IMR-90 (cell line): ENCODE results near the gene AMER2. TPM values are rescaled to one million over a fixed set of nuclear protein-coding genes. Genes with fewer than 3 reads are reported as not detected.

Experiments
- ATAC-seq: fragments of 200-7000 bp; cut with Tn5 transposase; 2 replicates; pipeline ENCODE4 v1.9.1; 2020; ENCODE audit warnings: low read depth, mild to moderate bottlenecking, moderate library complexity
- BruUV-seq: library from RNA; stranded (reverse); fragments of 400-500 nt; replicated peaks from 2 replicates; lab custom pipeline; 2021; lab: Mats Ljungman, UMichigan
- CTCF ChIA-PET: fragments of 300-600 bp; formaldehyde crosslinking; extraction: SDS; loops from one replicate; lab custom pipeline; 2021; ENCODE audit warnings: antibody characterized with exemption; lab: Yijun Ruan, JAX
- POLR2A ChIA-PET: fragments of 300-600 bp; sonication (Branson Sonifier 250); formaldehyde crosslinking; loops from one replicate; lab custom pipeline; 2022; ENCODE audit warnings: antibody characterized with exemption; ENCODE audit not compliant: unreplicated experiment; lab: Charles Lee
- DNase-seq: peaks from one replicate; pipeline ENCODE4 v3.0.0; 2013
- H2AFZ ChIP-seq: replicated peaks from 2 replicates; pipeline ENCODE3; 2013; ENCODE audit warnings: low read length, mild to moderate bottlenecking; ENCODE audit not compliant: poor library complexity
- H2AK5ac ChIP-seq: 2 replicates; pipeline ENCODE4 v1.6.1; 2013; ENCODE audit warnings: low read depth, low read length, inconsistent platforms
- H2AK9ac ChIP-seq: replicated peaks from 2 replicates; pipeline ENCODE3; 2013; ENCODE audit warnings: mild to moderate bottlenecking, low read depth, low read length, moderate library complexity; ENCODE audit not compliant: poor library complexity
- H2BK120ac ChIP-seq: 2 replicates; pipeline ENCODE4 v1.6.1; 2013; ENCODE audit warnings: low read depth, low read length, inconsistent platforms
- H2BK15ac ChIP-seq: 3 replicates; pipeline ENCODE4 v1.6.1; 2013; ENCODE audit warnings: low read depth, low read length, inconsistent platforms
- H2BK20ac ChIP-seq: 2 replicates; pipeline ENCODE4 v1.6.1; 2013; ENCODE audit warnings: low read depth, mild to moderate bottlenecking, inconsistent platforms, low read length, moderate library complexity
- H2BK5ac ChIP-seq: 2 replicates; pipeline ENCODE4 v1.6.1; 2013; ENCODE audit warnings: mild to moderate bottlenecking, low read depth, low read length, inconsistent platforms; ENCODE audit not compliant: poor library complexity, severe bottlenecking
- H3K14ac ChIP-seq: replicated peaks from 2 replicates; pipeline ENCODE4 v1.6.1; 2013; ENCODE audit warnings: low read depth, low read length, inconsistent platforms
- H3K18ac ChIP-seq: 2 replicates; pipeline ENCODE4 v1.6.1; 2013; ENCODE audit warnings: low read depth, low read length, control low read depth
- H3K23ac ChIP-seq: 2 replicates; pipeline ENCODE4 v1.6.1; 2013; ENCODE audit warnings: low read depth, low read length, inconsistent platforms
- H3K27ac ChIP-seq: 2 replicates; pipeline ENCODE4 v1.5.1; 2013; ENCODE audit warnings: mild to moderate bottlenecking, control low read depth, low read length; ENCODE audit not compliant: insufficient read depth
- H3K27me3 ChIP-seq: 2 replicates; pipeline ENCODE4 v1.6.1; 2013; ENCODE audit warnings: low read length; ENCODE audit not compliant: control insufficient read depth, insufficient read depth
- H3K36me3 ChIP-seq: 2 replicates; pipeline ENCODE4 v1.6.1; 2013; ENCODE audit warnings: low read length, mixed read lengths; ENCODE audit not compliant: control insufficient read depth, insufficient read depth
- H3K4ac ChIP-seq: 2 replicates; pipeline ENCODE4 v1.6.1; 2013; ENCODE audit warnings: low read depth, low read length, inconsistent platforms
- H3K4me1 ChIP-seq: 2 replicates; pipeline ENCODE4 v1.6.1; 2013; ENCODE audit warnings: low read length, mixed read lengths; ENCODE audit not compliant: control insufficient read depth, insufficient read depth
- H3K4me2 ChIP-seq: 2 replicates; pipeline ENCODE4 v1.6.1; 2013; ENCODE audit warnings: low read depth, mild to moderate bottlenecking, control low read depth, low read length, moderate library complexity
- H3K4me3 ChIP-seq: 2 replicates; pipeline ENCODE4 v1.5.1; 2013; ENCODE audit warnings: low read depth, mild to moderate bottlenecking, control low read depth, low read length, moderate library complexity; ENCODE audit not compliant: insufficient read depth
- H3K56ac ChIP-seq: 2 replicates; pipeline ENCODE4 v1.6.1; 2013; ENCODE audit warnings: low read length, inconsistent platforms; ENCODE audit not compliant: insufficient read depth; ENCODE audit errors: extremely low read depth
- H3K79me1 ChIP-seq, 2 experiments: 2 replicates each; pipeline ENCODE4 v1.6.1; 2013; ENCODE audit warnings: low read length in 2 of 2, inconsistent platforms in 1 of 2, low read depth in 1 of 2
- H3K9ac ChIP-seq: 2 replicates; pipeline ENCODE4 v1.6.1; 2013; ENCODE audit warnings: low read depth, low read length, control low read depth
- H3K9me1 ChIP-seq: 2 replicates; pipeline ENCODE4 v1.6.1; 2013; ENCODE audit warnings: low read length, inconsistent platforms; ENCODE audit not compliant: insufficient read depth
- H3K9me3 ChIP-seq: 2 replicates; pipeline ENCODE4 v1.6.1; 2013; ENCODE audit warnings: low read length; ENCODE audit not compliant: control insufficient read depth, insufficient read depth
- H4K20me1 ChIP-seq: 2 replicates; pipeline ENCODE4 v1.6.1; 2013; ENCODE audit warnings: low read length, inconsistent platforms; ENCODE audit not compliant: insufficient read depth
- H4K5ac ChIP-seq: 2 replicates; pipeline ENCODE4 v1.6.1; 2013; ENCODE audit warnings: mild to moderate bottlenecking, low read depth, low read length, control low read depth
- H4K8ac ChIP-seq, 2 experiments: 2 replicates each; pipeline ENCODE4 v1.6.1; 2013; ENCODE audit warnings: low read depth in 2 of 2, low read length in 2 of 2, control low read depth in 1 of 2, inconsistent platforms in 1 of 2
- H4K91ac ChIP-seq: 2 replicates; pipeline ENCODE4 v1.6.1; 2013; ENCODE audit warnings: low read depth, low read length, inconsistent platforms; ENCODE audit not compliant: insufficient read depth
- BHLHE40 ChIP-seq: fragments of 150-350 bp; IDR thresholded peaks from 2 replicates; pipeline ENCODE4 v1.6.1; 2016; ENCODE audit warnings: mild to moderate bottlenecking, low read depth, low read length
- CEBPB ChIP-seq: IDR thresholded peaks from 2 replicates; pipeline ENCODE4 v1.6.1; 2012; ENCODE audit warnings: low read depth, low read length, improper control_type of control experiment
- CHD1 ChIP-seq: IDR thresholded peaks from 2 replicates; pipeline ENCODE4 v1.6.1; 2012; ENCODE audit warnings: low read depth, low read length, improper control_type of control experiment
- FOS ChIP-seq: fragments of 150-350 bp; IDR thresholded peaks from 2 replicates; pipeline ENCODE4 v1.6.1; 2016; ENCODE audit warnings: low read depth, low read length
- MAFK ChIP-seq: IDR thresholded peaks from 2 replicates; pipeline ENCODE4 v1.6.1; 2012; ENCODE audit warnings: low read depth, low read length, improper control_type of control experiment
- MAZ ChIP-seq: IDR thresholded peaks from 2 replicates; pipeline ENCODE4 v1.6.1; 2012; ENCODE audit warnings: low read depth, mild to moderate bottlenecking, low read length, improper control_type of control experiment, moderate library complexity, borderline replicate concordance
- MXI1 ChIP-seq: IDR thresholded peaks from 2 replicates; pipeline ENCODE4 v1.6.1; 2012; ENCODE audit warnings: low read depth, mild to moderate bottlenecking, low read length, moderate library complexity, borderline replicate concordance
- NFE2L2 ChIP-seq: fragments of 150-350 bp; IDR thresholded peaks from 2 replicates; pipeline ENCODE4 v1.6.1; 2016; ENCODE audit warnings: low read depth, mild to moderate bottlenecking, low read length
- POLR2A ChIP-seq: IDR thresholded peaks from 2 replicates; pipeline ENCODE4 v1.6.1; 2012; ENCODE audit warnings: mild to moderate bottlenecking, low read depth, low read length
- RAD21 ChIP-seq: IDR thresholded peaks from 2 replicates; pipeline ENCODE4 v1.6.1; 2012; ENCODE audit warnings: low read length, improper control_type of control experiment
- RCOR1 ChIP-seq: IDR thresholded peaks from 2 replicates; pipeline ENCODE4 v1.6.1; 2012; ENCODE audit warnings: mild to moderate bottlenecking, low read length, improper control_type of control experiment; ENCODE audit not compliant: insufficient replicate concordance
- RFX5 ChIP-seq: IDR thresholded peaks from 2 replicates; pipeline ENCODE4 v1.8.0; 2012; ENCODE audit warnings: low read depth, mild to moderate bottlenecking, low read length, moderate library complexity
- SMC3 ChIP-seq: fragments of 150-350 bp; IDR thresholded peaks from 2 replicates; pipeline ENCODE4 v1.6.1; 2016; ENCODE audit warnings: low read depth, mild to moderate bottlenecking, antibody characterized with exemption, low read length, moderate library complexity
- WGBS, 2 experiments: methylation state at CpG; one replicate each; pipeline versions ENCODE4 v1.1.5 to v1.1.7; 2013; ENCODE audit warnings: missing lambda C conversion rate in 2 of 2; ENCODE audit not compliant: insufficient read length in 1 of 2; ENCODE audit errors: extremely low coverage in 2 of 2; 5-methylcytosine and 5-hydroxymethylcytosine counted together
- dilution Hi-C: fragments of 300-500 bp; cut with HindIII; formaldehyde crosslinking; loops from one replicate; pipeline ENCODE4 v1.14.3; 2018; ENCODE audit warnings: low sequenced_read_pairs; ENCODE audit not compliant: unreplicated experiment
- in situ Hi-C: fragments of 300-500 bp; cut with MboI; formaldehyde crosslinking; loops from 3 replicates; pipeline ENCODE4 v1.14.3; 2019; ENCODE audit warnings: low sequenced_read_pairs, inconsistent platforms, mixed read lengths
- intact Hi-C: fragments of 100-400 bp; cut with micrococcal nuclease; formaldehyde crosslinking; loops from 2 replicates; pipeline ENCODE4 v1.10.0; 2022
- polyA plus RNA-seq, 3 experiments: library from polyadenylated mRNA; depleted of rRNA; stranded (reverse); fragments of >200 nt; gene quantifications; 2 replicates each; pipeline ENCODE4 v1.2.3, GENCODE V29; 2012; ENCODE audit warnings: low replicate concordance in 1 of 3
- total RNA-seq: library from RNA; depleted of rRNA; stranded (reverse); fragments of >200 nt; gene quantifications from 2 replicates; pipeline ENCODE4 v1.2.3, GENCODE V29; 2012
- TF ChIP-seq, protein P1 (sequence below): fragments of 150-350 bp; IDR thresholded peaks from 2 replicates; pipeline ENCODE4 v1.6.1; 2016; ENCODE audit warnings: low read depth, mild to moderate bottlenecking, low read length, moderate library complexity, borderline replicate concordance
- TF ChIP-seq, protein P2 (sequence below): fragments of 150-350 bp; IDR thresholded peaks from 2 replicates; pipeline ENCODE4 v1.6.1; 2017; ENCODE audit warnings: mild to moderate bottlenecking, antibody characterized with exemption, low read length, low read depth
- TF ChIP-seq, protein P3 (sequence below): conservative IDR thresholded peaks from 2 replicates; pipeline ENCODE4 v1.5.1; 2012; ENCODE audit warnings: mild to moderate bottlenecking, low read depth, low read length, improper control_type of control experiment

The AMER2 gene
- total and polyA plus RNA-seq, 2 of the 4 experiments (the other 2 are of a cell fraction) = not detected

DNA sequence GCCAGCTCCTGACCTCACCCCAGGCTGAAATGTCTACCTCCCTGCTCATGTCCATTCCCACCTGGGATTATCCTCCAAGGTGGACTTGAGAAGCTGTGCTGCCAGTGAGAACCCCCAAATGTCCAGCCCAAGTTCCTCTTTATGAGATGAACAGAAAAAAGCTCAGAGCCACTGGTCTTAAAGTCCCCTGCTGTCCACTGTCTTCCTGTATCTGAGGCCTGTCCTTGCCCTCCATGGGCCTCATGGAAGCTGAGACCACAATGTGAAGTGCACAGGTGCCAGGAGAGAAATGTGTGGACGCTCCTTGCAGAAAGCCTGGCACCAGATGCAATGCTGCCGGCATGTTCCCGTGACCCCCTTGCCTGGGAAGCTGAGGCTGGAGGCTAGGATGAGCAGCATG is 3.3 kb upstream of the AMER2 start:
- peaks cover 39% of the 10 kb centered on the region for H3K27me3 ChIP-seq
- H4K91ac ChIP-seq = no peak overlapping the region
- no peak overlapping the region for H3K56ac ChIP-seq
- H2AFZ ChIP-seq = no peak overlapping the region
- no peak overlapping the region for H2BK120ac ChIP-seq
- no peak overlapping the region for H3K23ac ChIP-seq
- ATAC-seq (no peak), DNase-seq (no peak)
- dilution Hi-C loops (no loop called here), in situ Hi-C loops (no loop called here), intact Hi-C loops (no loop called here)
- no peak overlapping the region for H4K5ac ChIP-seq
- POLR2A ChIA-PET = no interaction called here
- H3K4me3 ChIP-seq = no peak overlapping the region
- no peaks in the 10 kb centered on the region for H3K9me1 ChIP-seq
- WGBS, 2 experiments = 17% methylated on average over 1 of the region's 3 CpGs; no CpG with 5 or more reads in 1 of the 2 experiments
- no peak overlapping the region for H2AK5ac ChIP-seq
- CTCF ChIA-PET = no interaction called here
- no peaks in the 10 kb centered on the region for H3K36me3 ChIP-seq
- no peaks in the 10 kb centered on the region for H3K79me1 ChIP-seq
- H3K14ac ChIP-seq = no peak overlapping the region
- H2BK5ac ChIP-seq = no peak overlapping the region
- H3K18ac ChIP-seq = no peak overlapping the region
- BruUV-seq = no TSS peak
- H3K4me2 ChIP-seq = no peak overlapping the region
- no peak overlapping the region for H4K8ac ChIP-seq
- no peak overlapping the region for H3K27ac ChIP-seq
- TF ChIP-seq POLR2A = no peak
- no peak for TF ChIP-seq CEBPB
- TF ChIP-seq RAD21 = no peak
- TF ChIP-seq CHD1 = no peak
- TF ChIP-seq RCOR1 = no peak
- no peak for TF ChIP-seq NFE2L2
- TF ChIP-seq RFX5 = no peak
- no peak for TF ChIP-seq FOS
- no peak for TF ChIP-seq MAZ
- no peak for TF ChIP-seq MXI1
- TF ChIP-seq, protein P1, sequence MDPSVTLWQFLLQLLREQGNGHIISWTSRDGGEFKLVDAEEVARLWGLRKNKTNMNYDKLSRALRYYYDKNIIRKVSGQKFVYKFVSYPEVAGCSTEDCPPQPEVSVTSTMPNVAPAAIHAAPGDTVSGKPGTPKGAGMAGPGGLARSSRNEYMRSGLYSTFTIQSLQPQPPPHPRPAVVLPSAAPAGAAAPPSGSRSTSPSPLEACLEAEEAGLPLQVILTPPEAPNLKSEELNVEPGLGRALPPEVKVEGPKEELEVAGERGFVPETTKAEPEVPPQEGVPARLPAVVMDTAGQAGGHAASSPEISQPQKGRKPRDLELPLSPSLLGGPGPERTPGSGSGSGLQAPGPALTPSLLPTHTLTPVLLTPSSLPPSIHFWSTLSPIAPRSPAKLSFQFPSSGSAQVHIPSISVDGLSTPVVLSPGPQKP = no peak
- no peak for TF ChIP-seq SMC3
- TF ChIP-seq MAFK = no peak
- TF ChIP-seq, protein P2, sequence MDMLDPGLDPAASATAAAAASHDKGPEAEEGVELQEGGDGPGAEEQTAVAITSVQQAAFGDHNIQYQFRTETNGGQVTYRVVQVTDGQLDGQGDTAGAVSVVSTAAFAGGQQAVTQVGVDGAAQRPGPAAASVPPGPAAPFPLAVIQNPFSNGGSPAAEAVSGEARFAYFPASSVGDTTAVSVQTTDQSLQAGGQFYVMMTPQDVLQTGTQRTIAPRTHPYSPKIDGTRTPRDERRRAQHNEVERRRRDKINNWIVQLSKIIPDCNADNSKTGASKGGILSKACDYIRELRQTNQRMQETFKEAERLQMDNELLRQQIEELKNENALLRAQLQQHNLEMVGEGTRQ = no peak
- TF ChIP-seq, protein P3, sequence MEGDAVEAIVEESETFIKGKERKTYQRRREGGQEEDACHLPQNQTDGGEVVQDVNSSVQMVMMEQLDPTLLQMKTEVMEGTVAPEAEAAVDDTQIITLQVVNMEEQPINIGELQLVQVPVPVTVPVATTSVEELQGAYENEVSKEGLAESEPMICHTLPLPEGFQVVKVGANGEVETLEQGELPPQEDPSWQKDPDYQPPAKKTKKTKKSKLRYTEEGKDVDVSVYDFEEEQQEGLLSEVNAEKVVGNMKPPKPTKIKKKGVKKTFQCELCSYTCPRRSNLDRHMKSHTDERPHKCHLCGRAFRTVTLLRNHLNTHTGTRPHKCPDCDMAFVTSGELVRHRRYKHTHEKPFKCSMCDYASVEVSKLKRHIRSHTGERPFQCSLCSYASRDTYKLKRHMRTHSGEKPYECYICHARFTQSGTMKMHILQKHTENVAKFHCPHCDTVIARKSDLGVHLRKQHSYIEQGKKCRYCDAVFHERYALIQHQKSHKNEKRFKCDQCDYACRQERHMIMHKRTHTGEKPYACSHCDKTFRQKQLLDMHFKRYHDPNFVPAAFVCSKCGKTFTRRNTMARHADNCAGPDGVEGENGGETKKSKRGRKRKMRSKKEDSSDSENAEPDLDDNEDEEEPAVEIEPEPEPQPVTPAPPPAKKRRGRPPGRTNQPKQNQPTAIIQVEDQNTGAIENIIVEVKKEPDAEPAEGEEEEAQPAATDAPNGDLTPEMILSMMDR = no peak
- TF ChIP-seq BHLHE40 = no peak
- no peaks in the 10 kb centered on the region; the same call in 1 of the 2 replicates for H3K4me1 ChIP-seq
- H3K4ac ChIP-seq = no peak overlapping the region
- no peak overlapping the region for H2BK20ac ChIP-seq
- no peak overlapping the region for H3K9ac ChIP-seq
- H3K9me3 ChIP-seq = no peaks in the 10 kb centered on the region; the same call in 1 of the 2 replicates
- no peaks in the 10 kb centered on the region for H4K20me1 ChIP-seq
- no peak overlapping the region for H2BK15ac ChIP-seq
- no peak overlapping the region for H2AK9ac ChIP-seq
